Neural progenitor cell (in vitro differentiated cells): ENCODE measurements around the gene RNFT2. TPM values are rescaled to one million over a fixed set of nuclear protein-coding genes. Genes with fewer than 3 reads are reported as not detected.
"Not testable (repeated sequence)": the region's sequence is repeated elsewhere in the genome, so short reads cannot be mapped to it uniquely, and the experiment has no call there.

Experiments
- DNase-seq: peaks from one replicate; pipeline ENCODE4 v3.0.0-alpha.2; 2016; ENCODE audit warnings: low spot score
- H2AFZ ChIP-seq: fragments of 200-600 bp; sonication (generic); replicated peaks from 2 replicates; pipeline ENCODE4 v1.6.1; 2016; ENCODE audit warnings: antibody characterized with exemption
- H3F3A ChIP-seq: fragments of 200-600 bp; sonication (generic); 2 replicates; pipeline ENCODE4 v1.6.1; 2016; ENCODE audit warnings: antibody characterized with exemption, low read depth
- H3K27ac ChIP-seq: fragments of 200-600 bp; sonication (generic); 2 replicates; pipeline ENCODE4 v1.5.1; 2016; ENCODE audit warnings: mild to moderate bottlenecking
- H3K27me3 ChIP-seq: fragments of 200-600 bp; sonication (generic); 2 replicates; pipeline ENCODE4 v1.6.1; 2016; ENCODE audit warnings: mild to moderate bottlenecking, moderate library complexity
- H3K36me3 ChIP-seq: fragments of 200-600 bp; sonication (generic); 2 replicates; pipeline ENCODE4 v1.5.1; 2016
- H3K4me1 ChIP-seq: fragments of 200-600 bp; sonication (generic); 2 replicates; pipeline ENCODE4 v1.6.1; 2016; ENCODE audit warnings: mixed run types
- H3K4me2 ChIP-seq: fragments of 200-600 bp; sonication (generic); 2 replicates; pipeline ENCODE4 v1.6.1; 2016
- H3K4me3 ChIP-seq: fragments of 200-600 bp; sonication (generic); 2 replicates; pipeline ENCODE4 v1.5.1; 2016
- H3K79me2 ChIP-seq: fragments of 200-600 bp; sonication (generic); 2 replicates; pipeline ENCODE4 v1.6.1; 2016; ENCODE audit warnings: low read depth
- H3K9ac ChIP-seq: fragments of 200-600 bp; sonication (generic); 2 replicates; pipeline ENCODE4 v1.6.1; 2016
- H3K9me3 ChIP-seq: fragments of 200-600 bp; sonication (generic); 2 replicates; pipeline ENCODE4 v1.5.1; 2016; ENCODE audit warnings: low read depth
- H4K20me1 ChIP-seq: fragments of 200-600 bp; sonication (generic); 2 replicates; pipeline ENCODE4 v1.6.1; 2016; ENCODE audit warnings: low read depth
- H3K27ac Mint-ChIP-seq: 3 replicates; pipeline ENCODE4 v1.8.0; 2021; ENCODE audit warnings: mixed read lengths
- H3K27me3 Mint-ChIP-seq: 2 replicates; pipeline ENCODE4 v1.8.0; 2022; ENCODE audit warnings: low read depth, mild to moderate bottlenecking, inconsistent platforms, moderate library complexity, mixed read lengths; ENCODE audit not compliant: insufficient read depth
- H3K36me3 Mint-ChIP-seq: 3 replicates; pipeline ENCODE4 v1.8.0; 2021; ENCODE audit warnings: mixed read lengths
- H3K4me1 Mint-ChIP-seq: 3 replicates; pipeline ENCODE4 v1.8.0; 2021; ENCODE audit warnings: mixed read lengths
- H3K4me3 Mint-ChIP-seq: 3 replicates; pipeline ENCODE4 v1.8.0; 2021; ENCODE audit warnings: mild to moderate bottlenecking, moderate library complexity, mixed read lengths
- H3K9me3 Mint-ChIP-seq: 3 replicates; pipeline ENCODE4 v1.8.0; 2020; ENCODE audit warnings: mixed read lengths
- EZH2 ChIP-seq: fragments of 200-600 bp; sonication (generic); IDR thresholded peaks from 2 replicates; pipeline ENCODE4 v1.6.1; 2017; ENCODE audit warnings: antibody characterized with exemption, mild to moderate bottlenecking, moderate library complexity
- EZH2phosphoT487 ChIP-seq: fragments of 200-600 bp; sonication (generic); IDR thresholded peaks from 2 replicates; pipeline ENCODE4 v1.6.1; 2017; ENCODE audit warnings: antibody characterized with exemption
- total RNA-seq: library from RNA; depleted of rRNA; stranded (reverse); fragments of >200 nt; gene quantifications from 2 replicates; pipeline ENCODE4 v1.2.3, GENCODE V29; 2015; ENCODE audit warnings: low replicate concordance
- TF ChIP-seq, protein P1 (sequence below): fragments of 200-600 bp; sonication (generic); IDR thresholded peaks from 2 replicates; pipeline ENCODE4 v1.5.1; 2017; ENCODE audit warnings: antibody characterized with exemption, mild to moderate bottlenecking

Gene RNFT2
- total RNA-seq, 1 donor from 2014 or later = 26.9 TPM

DNA sequence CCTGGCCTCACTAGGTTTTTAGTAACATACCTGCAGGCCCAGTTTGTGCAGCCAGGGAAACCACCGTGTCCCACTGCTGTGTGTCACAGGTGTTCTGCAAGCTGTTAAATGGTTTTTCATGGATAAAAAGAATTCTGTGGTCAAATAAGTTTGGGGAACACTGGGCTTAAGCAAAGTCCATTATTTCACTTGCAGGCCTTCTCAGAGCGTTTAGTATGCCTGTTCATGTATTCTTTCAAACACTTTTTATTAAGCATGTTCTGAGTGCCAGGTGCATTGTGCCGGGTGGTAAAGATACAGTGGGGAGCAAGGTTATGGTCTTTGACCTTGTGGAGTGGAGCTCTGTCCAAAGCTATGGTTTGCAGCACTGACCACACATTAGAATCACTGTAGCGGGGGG lies 7.4 kb downstream of the RNFT2 start:
- DNase-seq = no peak
- no peak overlapping the region for H3K4me3 ChIP-seq
- H3K4me1 ChIP-seq = no peaks in the 10 kb centered on the region
- no peak overlapping the region for H3K9ac ChIP-seq
- no peaks in the 10 kb centered on the region for H3K36me3 ChIP-seq
- no peak overlapping the region for H3K4me2 ChIP-seq
- peaks cover 5% of the 10 kb centered on the region for H3K4me1 Mint-ChIP-seq
- H3K27me3 Mint-ChIP-seq = no peaks in the 10 kb centered on the region
- no peaks in the 10 kb centered on the region for H3K9me3 ChIP-seq
- no peak overlapping the region for H3K4me3 Mint-ChIP-seq
- H3K36me3 Mint-ChIP-seq = peaks cover 17% of the 10 kb centered on the region
- H3K79me2 ChIP-seq = no peaks in the 10 kb centered on the region
- no peaks in the 10 kb centered on the region for H3K9me3 Mint-ChIP-seq
- H3K27me3 ChIP-seq = no peaks in the 10 kb centered on the region
- H4K20me1 ChIP-seq = peaks cover 12% of the 10 kb centered on the region
- no peak overlapping the region for H3K27ac ChIP-seq
- TF ChIP-seq, protein P1, sequence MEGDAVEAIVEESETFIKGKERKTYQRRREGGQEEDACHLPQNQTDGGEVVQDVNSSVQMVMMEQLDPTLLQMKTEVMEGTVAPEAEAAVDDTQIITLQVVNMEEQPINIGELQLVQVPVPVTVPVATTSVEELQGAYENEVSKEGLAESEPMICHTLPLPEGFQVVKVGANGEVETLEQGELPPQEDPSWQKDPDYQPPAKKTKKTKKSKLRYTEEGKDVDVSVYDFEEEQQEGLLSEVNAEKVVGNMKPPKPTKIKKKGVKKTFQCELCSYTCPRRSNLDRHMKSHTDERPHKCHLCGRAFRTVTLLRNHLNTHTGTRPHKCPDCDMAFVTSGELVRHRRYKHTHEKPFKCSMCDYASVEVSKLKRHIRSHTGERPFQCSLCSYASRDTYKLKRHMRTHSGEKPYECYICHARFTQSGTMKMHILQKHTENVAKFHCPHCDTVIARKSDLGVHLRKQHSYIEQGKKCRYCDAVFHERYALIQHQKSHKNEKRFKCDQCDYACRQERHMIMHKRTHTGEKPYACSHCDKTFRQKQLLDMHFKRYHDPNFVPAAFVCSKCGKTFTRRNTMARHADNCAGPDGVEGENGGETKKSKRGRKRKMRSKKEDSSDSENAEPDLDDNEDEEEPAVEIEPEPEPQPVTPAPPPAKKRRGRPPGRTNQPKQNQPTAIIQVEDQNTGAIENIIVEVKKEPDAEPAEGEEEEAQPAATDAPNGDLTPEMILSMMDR = no peak
- TF ChIP-seq EZH2phosphoT487 (no peak), EZH2 (no peak)
- H2AFZ ChIP-seq = no peak overlapping the region
- no peak overlapping the region for H3K27ac Mint-ChIP-seq
- H3F3A ChIP-seq = no peaks in the 10 kb centered on the region

DNA sequence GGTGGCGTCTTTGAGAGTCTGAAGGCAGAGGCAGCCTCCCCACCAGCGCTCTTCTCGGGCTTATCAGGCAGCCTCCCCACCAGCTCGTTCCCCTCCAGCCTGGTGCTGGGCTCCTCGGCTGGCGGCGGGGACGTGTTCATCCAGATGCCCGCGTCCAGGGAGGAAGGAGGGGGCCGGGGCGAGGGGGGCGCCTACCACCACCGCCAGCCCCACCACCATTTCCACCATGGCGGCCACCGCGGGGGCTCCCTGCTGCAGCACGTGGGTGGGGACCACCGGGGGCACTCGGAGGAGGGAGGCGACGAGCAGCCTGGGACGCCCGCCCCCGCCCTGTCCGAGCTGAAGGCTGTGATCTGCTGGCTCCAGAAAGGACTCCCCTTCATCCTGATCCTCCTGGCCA lies 11.8 kb downstream of the RNFT2 start:
- peaks cover 2% of the 10 kb centered on the region for H3K27me3 Mint-ChIP-seq
- no peak overlapping the region for H3K27ac Mint-ChIP-seq
- Histone ChIP-seq H3K36me3 (peaks cover 4% of the 10 kb centered on the region), H3K9ac (no peak overlapping the region), H3K27ac (no peak overlapping the region), H3K4me1 (no peaks in the 10 kb centered on the region), H3K4me2 (no peak overlapping the region), H2AFZ (no peak overlapping the region), H3F3A (no peaks in the 10 kb centered on the region), H3K9me3 (no peaks in the 10 kb centered on the region), H3K79me2 (no peaks in the 10 kb centered on the region), H3K27me3 (no peaks in the 10 kb centered on the region), H4K20me1 (peaks cover 9% of the 10 kb centered on the region), H3K4me3 (no peak overlapping the region)
- H3K36me3 Mint-ChIP-seq = peaks cover 31% of the 10 kb centered on the region
- no peaks in the 10 kb centered on the region for H3K4me1 Mint-ChIP-seq
- no peaks in the 10 kb centered on the region for H3K9me3 Mint-ChIP-seq
- no peak for DNase-seq
- H3K4me3 Mint-ChIP-seq = no peak overlapping the region
- TF ChIP-seq EZH2 = no peak
- TF ChIP-seq, protein P1 = no peak
- no peak for TF ChIP-seq EZH2phosphoT487

DNA sequence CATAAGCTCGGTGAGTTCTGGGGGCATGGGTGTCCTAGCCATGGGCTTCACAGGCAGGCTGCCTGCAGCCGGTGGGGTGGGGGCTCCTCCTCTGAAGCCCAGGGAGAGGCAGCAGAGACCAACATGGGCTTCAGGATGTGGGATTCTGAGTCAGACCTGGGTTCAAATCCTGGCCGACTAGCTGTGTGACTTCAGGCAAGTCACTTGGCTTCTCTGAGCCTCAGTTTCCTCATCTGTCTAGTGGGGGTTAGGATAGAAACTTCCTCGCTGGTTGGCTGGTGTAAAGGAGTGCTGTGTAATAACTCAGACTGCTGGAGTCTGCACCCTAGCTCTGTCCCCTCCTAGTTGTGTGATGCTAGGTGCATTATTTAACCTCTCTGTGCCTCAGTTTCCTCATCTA lies 12.2 kb downstream of the RNFT2 start:
- no peaks in the 10 kb centered on the region for H3K9me3 ChIP-seq
- H4K20me1 ChIP-seq = peaks cover 9% of the 10 kb centered on the region
- no peaks in the 10 kb centered on the region for H3K9me3 Mint-ChIP-seq
- no peak overlapping the region for H3K27ac Mint-ChIP-seq
- no peaks in the 10 kb centered on the region for H3K4me1 Mint-ChIP-seq
- no peak overlapping the region for H3K9ac ChIP-seq
- H3K79me2 ChIP-seq = no peaks in the 10 kb centered on the region
- TF ChIP-seq, protein P1 = no peak
- no peak for TF ChIP-seq EZH2phosphoT487
- TF ChIP-seq EZH2 = no peak
- H3K36me3 ChIP-seq = peaks cover 4% of the 10 kb centered on the region
- no peak overlapping the region for H3K4me2 ChIP-seq
- H3K4me3 ChIP-seq = no peak overlapping the region
- H3K27me3 Mint-ChIP-seq = peaks cover 2% of the 10 kb centered on the region
- no peaks in the 10 kb centered on the region for H3F3A ChIP-seq
- peaks cover 32% of the 10 kb centered on the region for H3K36me3 Mint-ChIP-seq
- H3K4me3 Mint-ChIP-seq = no peak overlapping the region
- no peak for DNase-seq
- no peak overlapping the region for H2AFZ ChIP-seq
- no peak overlapping the region for H3K27ac ChIP-seq
- no peaks in the 10 kb centered on the region for H3K27me3 ChIP-seq
- H3K4me1 ChIP-seq = no peaks in the 10 kb centered on the region

DNA sequence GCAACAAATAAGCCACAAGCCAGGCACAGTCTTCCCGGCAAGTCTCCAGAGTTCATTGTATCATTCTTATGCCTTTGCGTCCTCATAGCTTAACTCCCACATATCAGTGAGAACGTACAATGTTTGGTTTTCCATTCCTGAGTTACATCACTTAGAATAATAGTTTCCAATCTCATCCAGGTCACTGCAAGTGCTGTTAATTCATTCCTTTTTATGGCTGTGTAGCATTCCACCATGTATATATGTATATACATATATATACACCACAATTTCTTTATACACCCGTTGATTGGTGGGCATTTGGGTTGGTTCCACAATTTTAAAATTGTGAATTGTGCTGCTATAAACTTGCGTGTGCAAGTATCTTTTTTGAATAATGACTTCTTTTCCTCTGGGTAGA lies 16.0 kb downstream of the RNFT2 start:
- not testable (repeated sequence) for H3K4me1 Mint-ChIP-seq, H3K27ac Mint-ChIP-seq

DNA sequence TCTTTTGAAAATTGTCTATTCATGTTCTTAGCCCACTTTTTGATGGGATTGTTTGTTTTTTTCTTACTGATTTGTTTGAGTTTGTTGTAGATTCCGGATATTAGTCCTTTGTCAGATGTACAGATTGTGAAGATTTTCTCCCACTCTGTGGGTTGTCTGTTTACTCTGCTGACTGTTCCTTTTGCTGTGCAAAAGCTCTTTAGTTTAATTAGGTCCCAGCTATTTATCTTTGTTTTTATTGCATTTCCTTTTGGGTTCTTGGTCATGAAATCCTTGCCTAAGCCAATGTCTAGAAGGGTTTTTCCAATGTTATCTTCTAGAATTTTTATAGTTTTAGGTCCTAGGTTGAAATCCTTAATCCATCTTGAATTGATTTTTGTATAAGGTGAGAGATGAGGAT lies 16.7 kb downstream of the RNFT2 start:
- H4K20me1 ChIP-seq, H3K9ac ChIP-seq, H3K4me1 ChIP-seq, H3K4me1 Mint-ChIP-seq, H3K4me3 Mint-ChIP-seq, H2AFZ ChIP-seq, H3K4me3 ChIP-seq, H3K9me3 ChIP-seq, H3K27ac ChIP-seq, DNase-seq, H3K4me2 ChIP-seq, H3F3A ChIP-seq, H3K36me3 ChIP-seq, H3K27me3 ChIP-seq, H3K9me3 Mint-ChIP-seq, H3K27ac Mint-ChIP-seq, H3K79me2 ChIP-seq, H3K27me3 Mint-ChIP-seq: not testable (repeated sequence)
- H3K36me3 Mint-ChIP-seq = peaks cover 45% of the 10 kb centered on the region

More for the DNA sequence above, 16.0 kb downstream of the RNFT2 start:
- not testable (repeated sequence) for H3K9ac ChIP-seq, H3K36me3 ChIP-seq, H3K4me3 Mint-ChIP-seq, DNase-seq, H3K9me3 Mint-ChIP-seq, H4K20me1 ChIP-seq, H3K27me3 ChIP-seq, H3K27me3 Mint-ChIP-seq, H2AFZ ChIP-seq, H3K79me2 ChIP-seq, H3F3A ChIP-seq, H3K27ac ChIP-seq, H3K4me1 ChIP-seq, H3K4me3 ChIP-seq, H3K9me3 ChIP-seq, H3K4me2 ChIP-seq
- peaks cover 41% of the 10 kb centered on the region for H3K36me3 Mint-ChIP-seq
